ENCODE measurements around the gene SLC33A1. TPM values are rescaled to one million over a fixed set of nuclear protein-coding genes. Genes with fewer than 3 reads are reported as not detected.
A peak's percentile ranks its signal among the peaks of the same experiment; 100 is the strongest.
"Not testable (repeated sequence)": the region's sequence is repeated elsewhere in the genome, so short reads cannot be mapped to it uniquely, and the experiment has no call there.

Gene SLC33A1
- total RNA-seq, result 10 to 100 TPM; 11.9 to 63.1 (median 25.6) TPM

DNA sequence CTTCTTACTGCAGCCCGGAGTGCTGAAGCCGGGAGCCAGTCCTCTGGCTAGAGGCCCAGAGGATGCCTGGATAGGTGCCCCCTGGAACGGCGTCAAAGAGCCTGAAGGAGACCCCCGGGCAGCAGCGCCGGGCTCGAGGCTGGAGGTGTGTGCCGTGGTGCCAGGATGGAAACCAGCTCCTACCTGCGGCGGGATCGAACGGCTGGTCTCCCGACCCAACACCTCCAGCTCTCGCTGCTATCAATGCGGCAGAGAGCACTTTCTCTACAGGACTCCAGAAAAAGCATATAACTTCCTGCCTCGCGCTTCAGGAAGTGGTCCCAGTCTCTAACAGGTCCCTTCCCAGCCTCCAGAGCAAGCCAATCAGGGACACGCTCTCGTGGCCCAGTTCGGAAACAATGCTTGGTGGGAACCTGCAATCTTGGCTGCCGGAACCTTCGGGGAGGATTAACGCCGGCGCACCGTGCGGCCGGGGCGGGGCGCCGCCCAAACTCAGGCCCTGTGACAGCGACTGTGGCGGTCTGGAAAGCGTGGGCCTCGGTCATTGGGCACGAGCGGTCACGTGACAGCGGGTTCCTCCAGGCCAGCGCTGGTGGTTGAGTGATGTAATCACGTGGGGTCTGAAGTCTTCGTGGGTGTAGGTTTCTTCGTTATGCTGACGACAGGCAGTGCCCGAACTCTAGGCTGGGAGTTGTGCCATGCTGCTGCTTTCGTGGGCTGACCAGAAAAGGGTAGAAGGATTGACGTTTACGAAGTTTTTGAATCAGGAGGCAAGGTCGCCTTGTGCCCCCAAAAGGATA lies at the start of gene SLC33A1:
TSS of gene SLC33A1 (minus strand) at position 287 of the 800 bp plus-strand sequence. CDS start 430 bp downstream, outside the sequence.
- WGBS, 10 experiments, result 0 to 40% (median 20%) methylated on average over 1 to 22 of the region's 50 CpGs; no CpG with 5 or more reads in 4 of the 10 experiments

DNA sequence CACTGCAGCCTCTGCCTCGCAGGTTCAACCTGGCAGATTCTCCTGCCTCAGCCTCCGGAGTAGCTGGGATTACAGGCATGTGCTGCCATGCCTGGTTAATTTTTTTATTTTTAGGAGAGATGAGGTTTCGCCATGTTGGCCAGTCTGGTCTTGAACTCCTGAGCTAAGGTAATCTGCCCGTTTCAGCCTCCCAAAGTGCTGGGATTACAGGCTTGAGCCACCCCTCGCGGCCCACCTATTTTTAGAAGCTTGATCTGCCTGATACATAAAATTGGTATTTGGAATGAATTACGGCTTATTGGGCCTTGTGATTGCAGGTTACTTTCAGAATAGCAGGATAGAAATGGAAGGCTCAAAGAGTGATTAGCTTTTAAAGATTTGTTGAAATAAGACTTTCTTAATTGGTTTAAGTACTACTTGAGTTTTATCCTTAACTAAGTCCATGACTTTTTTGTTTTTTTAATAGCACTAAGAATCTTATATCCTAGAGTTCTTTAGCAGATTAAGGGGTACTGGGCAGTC lies 41.2 kb upstream of the SLC33A1 start:
- 80 to 100% (median 95%) methylated on average over 1 to 7 of the region's 7 CpGs; no CpG with 5 or more reads in 1 of the 10 experiments for WGBS, 10 experiments
- H3K27ac ChIP-seq, result no peak overlapping the region
- no peak for ATAC-seq (replicated peaks in 6 of 8)
- in situ Hi-C loops (cut with MboI; ENCODE audit: low pct_unique_long_range_greater_than_20kb in 2 of 9, low sequenced_read_pairs in 9 of 9, unreplicated experiment in 9 of 9), result no loop called here
- H3K4me3 ChIP-seq, result no peak overlapping the region
- H3K4me1 ChIP-seq (replicated peaks in 1 of 2), result peaks cover 0 to 3% of the 10 kb centered on the region in 2 donors

More for the DNA sequence above, at the start of gene SLC33A1:
- in situ Hi-C loops (cut with MboI; ENCODE audit: low pct_unique_long_range_greater_than_20kb in 2 of 9, low sequenced_read_pairs in 9 of 9, unreplicated experiment in 9 of 9), result loop anchor here in 2 of 9 experiments (25.0 kb wide), 2 partner anchors 467 to 492 kb away; no protein-coding TSS in a partner anchor
- ATAC-seq (replicated peaks in 6 of 8), result peak; percentile 91 to 97 (median 96)
- H3K27ac ChIP-seq, result peak within 1 kb of the TSS; percentile 68 to 86
- H3K4me1 ChIP-seq (replicated peaks in 1 of 2), result peaks cover 23 to 29% of the 10 kb centered on the region in 2 donors
- peak within 1 kb of the TSS; percentile 54 to 96 (median 73) for H3K4me3 ChIP-seq

- Histone ChIP-seq H3K27ac (no peak overlapping the region), H3K4me3 (no peak overlapping the region), H3K4me1 (replicated peaks in 1 of 2) (peaks cover 0 to 3% of the 10 kb centered on the region in 2 donors)
- ATAC-seq (replicated peaks in 6 of 8), result peak in 3 of 8 experiments; percentile 24 to 49 (median 31)
- in situ Hi-C loops (cut with MboI; ENCODE audit: low pct_unique_long_range_greater_than_20kb in 2 of 9, low sequenced_read_pairs in 9 of 9, unreplicated experiment in 9 of 9), result no loop called here
- WGBS, 10 experiments, result 50 to 100% (median 100%) methylated on average over 2 to 5 of the region's 5 CpGs; no CpG with 5 or more reads in 1 of the 10 experiments
Observed at GRCh38 chr3:155891321-155891720, 37.1 kb upstream of the SLC33A1 start.

GRCh38 chr3:155890671-155891190 lies 36.5 kb upstream of the SLC33A1 start:
- WGBS, 10 experiments, result 0 to 88% (median 64%) methylated on average over 1 to 2 of the region's 2 CpGs; no CpG with 5 or more reads in 1 of the 10 experiments
- ATAC-seq (replicated peaks in 6 of 8), result peak in 4 of 8 experiments; percentile 28 to 92 (median 88)
- Histone ChIP-seq H3K4me1 (replicated peaks in 1 of 2) (peaks cover 0 to 3% of the 10 kb centered on the region in 2 donors), H3K4me3 (no peak overlapping the region), H3K27ac (no peak overlapping the region)
- in situ Hi-C loops (cut with MboI; ENCODE audit: low pct_unique_long_range_greater_than_20kb in 2 of 9, low sequenced_read_pairs in 9 of 9, unreplicated experiment in 9 of 9), result no loop called here

DNA sequence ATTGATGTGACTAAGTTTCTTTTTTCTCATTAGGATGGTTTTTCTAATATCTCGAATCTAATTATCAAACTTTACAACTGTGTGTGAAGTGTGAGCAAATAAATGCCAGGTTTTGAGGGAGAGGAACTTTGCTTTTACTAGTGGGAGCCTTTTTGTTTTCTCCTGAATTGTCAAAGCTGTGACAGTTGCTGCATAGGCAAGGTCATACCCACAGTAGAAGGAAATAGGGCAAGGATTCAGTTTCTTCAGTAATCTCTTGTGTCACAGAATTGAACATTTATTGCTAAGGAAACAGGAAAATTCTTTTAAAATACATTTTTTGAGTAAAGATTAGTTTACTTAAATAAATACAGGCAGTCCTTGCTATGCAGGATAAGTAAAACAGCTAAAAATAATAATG lies 35.7 kb upstream of the SLC33A1 start:
- no peak overlapping the region for H3K27ac ChIP-seq

GRCh38 chr3:155889212-155889611 lies 35.0 kb upstream of the SLC33A1 start:
- 80 to 100% (median 95%) methylated on average over 1 to 5 of the region's 5 CpGs; no CpG with 5 or more reads in 4 of the 10 experiments for WGBS, 10 experiments
- no peak for ATAC-seq (replicated peaks in 6 of 8)
- no peak overlapping the region for H3K27ac ChIP-seq

More for the DNA sequence above, 35.7 kb upstream of the SLC33A1 start:
- WGBS, 10 experiments, result 13 to 100% (median 53%) methylated on average over 1 of the region's 1 CpG
- Histone ChIP-seq H3K4me3 (no peak overlapping the region), H3K4me1 (replicated peaks in 1 of 2) (peaks cover 0 to 3% of the 10 kb centered on the region in 2 donors)
- ATAC-seq (replicated peaks in 6 of 8), result no peak
- in situ Hi-C loops (cut with MboI; ENCODE audit: low pct_unique_long_range_greater_than_20kb in 2 of 9, low sequenced_read_pairs in 9 of 9, unreplicated experiment in 9 of 9), result no loop called here

GRCh38 chr3:155886915-155887314 lies 32.7 kb upstream of the SLC33A1 start:
- 0 to 100% (median 86%) methylated on average over 1 of the region's 1 CpG; no CpG with 5 or more reads in 5 of the 10 experiments for WGBS, 10 experiments
- no peak for ATAC-seq (replicated peaks in 6 of 8)
- Histone ChIP-seq H3K4me3 (no peak overlapping the region), H3K27ac (no peak overlapping the region), H3K4me1 (replicated peaks in 1 of 2) (peaks cover 0 to 3% of the 10 kb centered on the region in 2 donors)
- in situ Hi-C loops (cut with MboI; ENCODE audit: low pct_unique_long_range_greater_than_20kb in 2 of 9, low sequenced_read_pairs in 9 of 9, unreplicated experiment in 9 of 9), result no loop called here

More at GRCh38 chr3:155889212-155889611, 35.0 kb upstream of the SLC33A1 start:
- in situ Hi-C loops (cut with MboI; ENCODE audit: low pct_unique_long_range_greater_than_20kb in 2 of 9, low sequenced_read_pairs in 9 of 9, unreplicated experiment in 9 of 9), result no loop called here
- no peak overlapping the region for H3K4me3 ChIP-seq
- H3K4me1 ChIP-seq (replicated peaks in 1 of 2), result peaks cover 0 to 3% of the 10 kb centered on the region in 2 donors

DNA sequence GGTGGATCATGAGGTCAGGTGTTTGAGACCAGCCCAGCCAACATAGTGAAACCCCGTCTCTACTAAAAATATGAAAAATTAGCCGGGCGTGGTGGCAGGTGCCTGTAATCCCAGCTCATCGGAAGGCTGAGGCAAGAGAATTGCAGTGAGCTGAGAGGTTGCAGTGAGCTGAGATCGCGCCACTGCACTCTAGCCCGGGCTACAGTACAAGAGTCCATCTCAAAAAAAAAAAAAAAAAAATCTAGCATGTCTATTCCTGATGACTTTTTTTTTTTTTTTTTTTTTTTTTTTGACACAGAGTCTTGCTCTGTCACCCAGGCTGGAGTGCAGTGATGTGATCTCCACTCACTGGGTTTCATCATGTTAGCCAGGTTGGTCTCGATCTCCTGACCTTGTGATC lies 32.1 kb upstream of the SLC33A1 start:
- H3K4me1 ChIP-seq (replicated peaks in 1 of 2); in situ Hi-C loops (cut with MboI; ENCODE audit: low pct_unique_long_range_greater_than_20kb in 2 of 9, low sequenced_read_pairs in 9 of 9, unreplicated experiment in 9 of 9); H3K27ac ChIP-seq; H3K4me3 ChIP-seq: not testable (repeated sequence)
- peak in 3 of 8 experiments; percentile 7 to 41 (median 16) for ATAC-seq (replicated peaks in 6 of 8)
- WGBS, 10 experiments, result 60 to 98% (median 93%) methylated on average over 1 to 6 of the region's 8 CpGs; no CpG with 5 or more reads in 5 of the 10 experiments

- in situ Hi-C loops (cut with MboI; ENCODE audit: low pct_unique_long_range_greater_than_20kb in 2 of 9, low sequenced_read_pairs in 9 of 9, unreplicated experiment in 9 of 9), result no loop called here
- H3K4me3 ChIP-seq, result no peak overlapping the region
- H3K27ac ChIP-seq, result no peak overlapping the region
- no peaks in the 10 kb centered on the region for H3K4me1 ChIP-seq (replicated peaks in 1 of 2)
- no peak for ATAC-seq (replicated peaks in 6 of 8)
Observed at GRCh38 chr3:155885292-155885691, 31.1 kb upstream of the SLC33A1 start.

DNA sequence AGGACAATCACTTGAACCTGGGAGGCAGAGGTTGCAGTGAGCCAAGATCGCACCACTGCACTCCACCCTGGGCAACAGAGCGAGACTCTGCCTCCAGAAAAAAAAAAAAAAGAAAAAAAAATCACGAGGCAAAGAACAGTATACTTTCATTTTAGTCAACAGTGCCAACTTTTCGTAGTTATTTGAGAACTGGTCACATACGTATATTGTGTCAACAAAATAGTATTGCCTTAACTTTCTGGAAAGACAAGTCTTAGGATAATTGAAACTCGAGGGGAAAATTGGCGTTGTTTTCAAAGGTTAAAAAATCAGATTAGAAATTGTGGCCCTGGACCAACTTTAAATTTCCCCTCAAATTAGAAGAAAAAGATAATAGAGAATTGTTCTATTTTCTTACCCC lies 30.1 kb upstream of the SLC33A1 start:
- Histone ChIP-seq H3K27ac (no peak overlapping the region), H3K4me3 (no peak overlapping the region), H3K4me1 (replicated peaks in 1 of 2) (no peaks in the 10 kb centered on the region)
- ATAC-seq (replicated peaks in 6 of 8), result no peak
- 84 to 100% (median 93%) methylated on average over 2 to 7 of the region's 7 CpGs; no CpG with 5 or more reads in 1 of the 10 experiments for WGBS, 10 experiments
- in situ Hi-C loops (cut with MboI; ENCODE audit: low pct_unique_long_range_greater_than_20kb in 2 of 9, low sequenced_read_pairs in 9 of 9, unreplicated experiment in 9 of 9), result no loop called here

DNA sequence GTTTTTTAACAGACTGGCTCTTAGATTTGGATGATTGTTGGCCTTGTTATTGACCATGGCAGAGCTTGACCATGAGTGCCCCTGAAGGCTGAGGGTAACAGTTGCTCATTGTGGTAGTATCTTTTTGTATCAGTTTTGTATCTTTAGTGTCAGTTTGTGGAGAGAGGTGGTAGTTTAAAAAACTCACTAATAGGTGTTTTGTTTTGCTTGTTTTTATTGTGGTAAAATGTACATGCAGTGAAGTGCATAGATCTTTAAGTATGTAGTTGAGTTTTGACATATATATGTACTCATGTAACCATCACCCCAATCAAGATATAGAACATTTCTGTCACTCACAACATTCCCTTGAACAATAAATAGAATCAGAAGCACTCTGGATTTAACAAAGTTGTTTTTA lies 26.1 kb upstream of the SLC33A1 start:
- no peak overlapping the region for H3K4me3 ChIP-seq
- H3K4me1 ChIP-seq (replicated peaks in 1 of 2), result peaks cover 0 to 3% of the 10 kb centered on the region in 2 donors
- in situ Hi-C loops (cut with MboI; ENCODE audit: low pct_unique_long_range_greater_than_20kb in 2 of 9, low sequenced_read_pairs in 9 of 9, unreplicated experiment in 9 of 9), result no loop called here
- no peak overlapping the region for H3K27ac ChIP-seq
- ATAC-seq (replicated peaks in 6 of 8), result no peak

DNA sequence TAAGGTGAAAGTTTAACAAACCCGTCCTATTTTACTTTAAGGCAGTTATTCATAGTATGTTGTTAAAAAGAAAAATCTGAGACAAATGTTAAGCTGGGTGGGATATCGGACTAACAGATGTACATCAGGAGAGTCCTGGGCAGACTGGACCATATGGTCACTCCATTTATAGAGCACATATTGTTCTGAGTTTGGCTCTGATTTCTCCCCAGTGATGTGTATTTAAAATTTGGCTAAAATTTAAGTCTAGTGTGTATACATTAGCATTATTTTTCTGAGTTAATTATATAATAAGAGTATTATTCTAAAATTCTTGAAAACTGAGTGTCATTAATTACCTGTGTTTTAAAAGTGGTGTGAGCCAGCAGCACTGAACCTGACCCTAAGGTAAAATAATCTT lies 22.3 kb upstream of the SLC33A1 start:
- no peak for ATAC-seq (replicated peaks in 6 of 8)
- WGBS, 10 experiments, result 38 to 100% (median 82%) methylated on average over 1 to 2 of the region's 2 CpGs; no CpG with 5 or more reads in 3 of the 10 experiments

GRCh38 chr3:155876037-155876436 lies 21.8 kb upstream of the SLC33A1 start:
- in situ Hi-C loops (cut with MboI; ENCODE audit: low pct_unique_long_range_greater_than_20kb in 2 of 9, low sequenced_read_pairs in 9 of 9, unreplicated experiment in 9 of 9), result no loop called here
- WGBS, 10 experiments, result 20 to 100% (median 85%) methylated on average over 1 to 3 of the region's 3 CpGs; no CpG with 5 or more reads in 1 of the 10 experiments
- no peak overlapping the region for H3K27ac ChIP-seq
- no peak for ATAC-seq (replicated peaks in 6 of 8)
- H3K4me3 ChIP-seq, result no peak overlapping the region
- H3K4me1 ChIP-seq (replicated peaks in 1 of 2), result peaks cover 2 to 5% of the 10 kb centered on the region in 2 donors

More for the DNA sequence above, 22.3 kb upstream of the SLC33A1 start:
- H3K27ac ChIP-seq, result no peak overlapping the region
- no peak overlapping the region for H3K4me3 ChIP-seq
- peaks cover 2 to 5% of the 10 kb centered on the region in 2 donors for H3K4me1 ChIP-seq (replicated peaks in 1 of 2)
- in situ Hi-C loops (cut with MboI; ENCODE audit: low pct_unique_long_range_greater_than_20kb in 2 of 9, low sequenced_read_pairs in 9 of 9, unreplicated experiment in 9 of 9), result no loop called here

Data from motor neuron (in vitro differentiated cells).